ENCODE results near the gene MICAL3. TPM values are rescaled to one million over a fixed set of nuclear protein-coding genes. Genes with fewer than 3 reads are reported as not detected.
"Not testable (repeated sequence)": the region's sequence is repeated elsewhere in the genome, so short reads cannot be mapped to it uniquely, and the experiment has no call there.

MICAL3 gene
- total RNA-seq, 1 experiment from 2014 or later: 23.7 TPM

DNA sequence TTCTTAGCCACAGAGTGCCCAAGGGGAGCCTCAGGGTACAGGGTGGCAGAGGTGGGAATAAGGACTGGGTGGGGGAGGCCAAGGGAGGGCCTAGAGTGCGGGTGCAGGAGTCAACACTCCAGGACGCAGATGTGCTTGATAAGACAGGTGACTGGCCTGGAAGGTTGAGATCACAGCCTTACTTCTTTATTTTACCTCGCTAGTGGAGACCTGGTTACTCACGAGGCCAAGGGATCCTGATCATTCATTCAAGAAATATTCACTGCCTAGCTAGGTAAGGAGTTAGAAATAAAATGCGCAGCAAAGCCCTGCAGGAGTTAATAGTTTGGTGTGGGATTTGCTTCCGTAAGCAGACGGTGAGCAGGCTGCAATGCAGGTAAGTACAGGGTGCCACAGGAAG, 40.3 kb upstream of the MICAL3 start:
- POLR2A ChIA-PET (ENCODE audit: unreplicated experiment): no interaction called here
- CTCF ChIA-PET: no interaction called here
- Histone ChIP-seq H3K4me2 (ENCODE audit: low read length) (peak overlapping the region; percentile 32; the same call in 1 of the 2 replicates), H3F3A (ENCODE audit: low read length, unreplicated experiment) (no peaks in the 10 kb centered on the region), H4K20me1 (ENCODE audit: low read length) (no peaks in the 10 kb centered on the region), H2AFZ (ENCODE audit: low read length) (no peak overlapping the region), H3K79me2 (ENCODE audit: low read length) (no peaks in the 10 kb centered on the region), H3K4me1 (ENCODE audit: insufficient read depth, low read length) (peaks cover 39% of the 10 kb centered on the region), H3K36me3 (ENCODE audit: low read depth, low read length) (no peaks in the 10 kb centered on the region), H3K9me2 (replicated peaks; ENCODE audit: low read length) (no peaks in the 10 kb centered on the region), H3K9ac (ENCODE audit: low read length) (no peak overlapping the region), H3K9me3 (ENCODE audit: low read length) (no peaks in the 10 kb centered on the region), H3K27me3 (ENCODE audit: low read length) (no peaks in the 10 kb centered on the region), H3K4me3 (ENCODE audit: low read length) (no peak overlapping the region), H3K27ac (ENCODE audit: low read length) (peak overlapping the region; percentile 66)
- no peak for TF ChIP-seq CTCF (conservative IDR thresholded peaks at IDR 0.05; ENCODE audit: low read depth, low read length)
- no peak for TF ChIP-seq EZH2 (IDR thresholded peaks at IDR 0.05; ENCODE audit: low read length, unreplicated experiment)
- no peak for TF ChIP-seq EZH2phosphoT487 (IDR thresholded peaks at IDR 0.05; ENCODE audit: borderline replicate concordance, low read length)
- DNase-seq (peak; percentile 30), ATAC-seq (no peak)
- intact Hi-C loops (cut with micrococcal nuclease): no loop called here
- BruUV-seq (replicated peaks): no TSS peak

GRCh38 chr22:18063715-18064114, 39.4 kb upstream of the MICAL3 start:
- CTCF ChIA-PET: interaction anchor here (0.5 to 1.1 kb wide), 2 partner anchors 75 to 234 kb away, joined by 3 to 6 read pairs; no protein-coding TSS in a partner anchor
- H3K4me3 ChIP-seq (ENCODE audit: low read length); H4K20me1 ChIP-seq (ENCODE audit: low read length); H2AFZ ChIP-seq (ENCODE audit: low read length); H3K9me2 ChIP-seq (replicated peaks; ENCODE audit: low read length); H3K79me2 ChIP-seq (ENCODE audit: low read length); BruUV-seq (replicated peaks); H3K9me3 ChIP-seq (ENCODE audit: low read length); POLR2A ChIA-PET (ENCODE audit: unreplicated experiment); DNase-seq; H3K27me3 ChIP-seq (ENCODE audit: low read length); H3K36me3 ChIP-seq (ENCODE audit: low read depth, low read length); H3F3A ChIP-seq (ENCODE audit: low read length, unreplicated experiment); intact Hi-C loops (cut with micrococcal nuclease); H3K9ac ChIP-seq (ENCODE audit: low read length); ATAC-seq; H3K4me2 ChIP-seq (ENCODE audit: low read length): not testable (repeated sequence)
- Histone ChIP-seq H3K4me1 (ENCODE audit: insufficient read depth, low read length) (peaks cover 39% of the 10 kb centered on the region), H3K27ac (ENCODE audit: low read length) (peak overlapping the region; percentile 79)

DNA sequence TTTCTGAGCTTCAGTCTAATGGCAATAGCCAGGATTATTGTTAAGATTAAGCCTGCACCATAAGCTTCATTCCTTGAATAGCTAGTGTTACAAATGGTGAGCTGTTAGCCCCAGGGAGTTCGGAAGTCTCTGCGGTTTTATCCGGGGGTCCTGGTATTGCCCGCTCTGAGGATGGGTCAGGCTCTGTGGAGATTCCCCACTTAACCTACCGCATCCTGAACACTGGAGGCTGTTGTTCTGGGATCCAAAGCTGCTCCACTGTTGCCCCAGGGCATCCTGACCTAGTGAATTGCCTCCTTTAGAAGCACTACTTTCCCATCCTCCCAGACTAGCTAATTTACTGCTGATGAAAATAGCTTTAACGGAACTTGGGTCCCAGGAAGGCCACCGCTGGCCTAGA, 38.9 kb upstream of the MICAL3 start:
- no TSS peak for BruUV-seq (replicated peaks)
- Histone ChIP-seq H3K4me2 (ENCODE audit: low read length) (0 out of 2 replicates have a peak overlapping the region, but pooled peaks have one; percentile 11), H3K9me3 (ENCODE audit: low read length) (no peaks in the 10 kb centered on the region), H3K9ac (ENCODE audit: low read length) (0 out of 2 replicates have a peak overlapping the region, but pooled peaks have one; percentile 17), H3K4me1 (ENCODE audit: insufficient read depth, low read length) (peaks cover 43% of the 10 kb centered on the region), H4K20me1 (ENCODE audit: low read length) (no peaks in the 10 kb centered on the region), H3K9me2 (replicated peaks; ENCODE audit: low read length) (no peaks in the 10 kb centered on the region), H3K79me2 (ENCODE audit: low read length) (no peaks in the 10 kb centered on the region), H2AFZ (ENCODE audit: low read length) (no peak overlapping the region), H3K27me3 (ENCODE audit: low read length) (no peaks in the 10 kb centered on the region), H3K36me3 (ENCODE audit: low read depth, low read length) (no peaks in the 10 kb centered on the region), H3K4me3 (ENCODE audit: low read length) (no peak overlapping the region), H3K27ac (ENCODE audit: low read length) (peak overlapping the region; percentile 79), H3F3A (ENCODE audit: low read length, unreplicated experiment) (no peaks in the 10 kb centered on the region)
- ChIA-PET POLR2A (ENCODE audit: unreplicated experiment) (no interaction called here), CTCF (interaction anchor here (0.5 to 1.1 kb wide), 3 partner anchors 11 to 233 kb away, joined by 3 to 6 read pairs (median 3); no protein-coding TSS in a partner anchor)
- peak; percentile 65 for DNase-seq
- no peak for TF ChIP-seq EZH2phosphoT487 (IDR thresholded peaks at IDR 0.05; ENCODE audit: borderline replicate concordance, low read length)
- no peak for TF ChIP-seq CTCF (conservative IDR thresholded peaks at IDR 0.05; ENCODE audit: low read depth, low read length)
- no peak for TF ChIP-seq EZH2 (IDR thresholded peaks at IDR 0.05; ENCODE audit: low read length, unreplicated experiment)
- peak; percentile 51 for ATAC-seq
- intact Hi-C loops (cut with micrococcal nuclease): no loop called here
